SK-N-SH treated with all-trans-retinoic acid at 6 μM for 48 hours (cell line): Measurements from ENCODE around the gene LBH.

Experiments used
- ATAC-seq: fragments of 200-7000 bp; cut with Tn5 transposase; 3 replicates; pipeline ENCODE4 v1.9.1; 2020; ENCODE audit warnings: mild to moderate bottlenecking, moderate library complexity
- ARNTL ChIP-seq: fragments of 450-650 bp; formaldehyde crosslinking; IDR thresholded peaks from 2 replicates; pipeline ENCODE4 v1.5.0; 2020; ENCODE audit warnings: low read depth, mild to moderate bottlenecking, moderate library complexity, borderline replicate concordance
- CSDC2 ChIP-seq: fragments of 250-450 bp; sonication (Bioruptor Pico); IDR thresholded peaks from 2 replicates; pipeline ENCODE4 v1.5.0; 2020; ENCODE audit warnings: mild to moderate bottlenecking, moderate library complexity
- ESRRG ChIP-seq: fragments of 250-450 bp; sonication (Bioruptor Pico); IDR thresholded peaks from 2 replicates; pipeline ENCODE4 v1.6.1; 2021; ENCODE audit warnings: mild to moderate bottlenecking
- GLIS3 ChIP-seq: fragments of 250-450 bp; sonication (Bioruptor Pico); IDR thresholded peaks from 2 replicates; pipeline ENCODE4 v1.5.0; 2020; ENCODE audit warnings: mild to moderate bottlenecking, moderate library complexity
- ISL1 ChIP-seq: fragments of 250-450 bp; sonication (Bioruptor Pico); IDR thresholded peaks from 2 replicates; pipeline ENCODE4 v2.1.2; 2022; ENCODE audit warnings: mild to moderate bottlenecking, moderate library complexity
- OSR1 ChIP-seq: fragments of 250-450 bp; sonication (Bioruptor Pico); IDR thresholded peaks from 2 replicates; pipeline ENCODE4 v1.8.0; 2022; ENCODE audit warnings: moderate library complexity, mild to moderate bottlenecking, inconsistent platforms
- PATZ1 ChIP-seq: fragments of 250-450 bp; sonication (Bioruptor Pico); IDR thresholded peaks from 2 replicates; pipeline ENCODE4 v1.8.0; 2020; ENCODE audit warnings: mild to moderate bottlenecking, moderate library complexity, borderline replicate concordance
- POU6F1 ChIP-seq: fragments of 250-450 bp; sonication (Bioruptor Pico); IDR thresholded peaks from 2 replicates; pipeline ENCODE4 v1.8.0; 2021; ENCODE audit warnings: low read depth, mild to moderate bottlenecking, moderate library complexity, borderline replicate concordance
- PPARA ChIP-seq: fragments of 250-450 bp; sonication (Bioruptor Pico); IDR thresholded peaks from 2 replicates; pipeline ENCODE4 v1.5.0; 2020; ENCODE audit warnings: mild to moderate bottlenecking, borderline replicate concordance
- RARB ChIP-seq: fragments of 250-450 bp; sonication (Bioruptor Pico); IDR thresholded peaks from 2 replicates; pipeline ENCODE4 v1.8.0; 2021; ENCODE audit warnings: mild to moderate bottlenecking, moderate library complexity
- SNAI2 ChIP-seq: fragments of 250-450 bp; sonication (Bioruptor Pico); IDR thresholded peaks from 2 replicates; pipeline ENCODE4 v1.5.0; 2020; ENCODE audit warnings: mild to moderate bottlenecking, moderate library complexity
- TCF4 ChIP-seq: fragments of 250-450 bp; sonication (Bioruptor Pico); IDR thresholded peaks from 2 replicates; pipeline ENCODE4 v1.8.0; 2021; ENCODE audit warnings: mild to moderate bottlenecking, moderate library complexity, borderline replicate concordance
- TOX ChIP-seq: fragments of 250-450 bp; sonication (Bioruptor Pico); IDR thresholded peaks from 2 replicates; pipeline ENCODE4 v1.8.0; 2021; ENCODE audit warnings: mild to moderate bottlenecking, moderate library complexity, borderline replicate concordance
- ZFP3 ChIP-seq: fragments of 250-450 bp; sonication (Bioruptor Pico); IDR thresholded peaks from 2 replicates; pipeline ENCODE4 v1.5.0; 2020; ENCODE audit warnings: mild to moderate bottlenecking, moderate library complexity
- ZFP30 ChIP-seq: fragments of 450-650 bp; formaldehyde crosslinking; IDR thresholded peaks from 2 replicates; pipeline ENCODE4 v1.5.0; 2022; ENCODE audit warnings: mild to moderate bottlenecking, moderate library complexity
- ZNF565 ChIP-seq: fragments of 450-650 bp; formaldehyde crosslinking; conservative IDR thresholded peaks from 2 replicates; pipeline ENCODE4 v1.5.0; 2020; ENCODE audit warnings: low read depth, mild to moderate bottlenecking, moderate library complexity
- ZNF70 ChIP-seq: fragments of 450-650 bp; formaldehyde crosslinking; IDR thresholded peaks from 2 replicates; pipeline ENCODE4 v1.5.0; 2020; ENCODE audit warnings: mild to moderate bottlenecking, moderate library complexity
- ZNF8 ChIP-seq: fragments of 450-650 bp; formaldehyde crosslinking; IDR thresholded peaks from 2 replicates; pipeline ENCODE4 v1.5.0; 2020; ENCODE audit warnings: mild to moderate bottlenecking, moderate library complexity
- TF ChIP-seq, protein P1 (sequence below): fragments of 250-450 bp; sonication (Bioruptor Pico); IDR thresholded peaks from 2 replicates; pipeline ENCODE4 v1.5.1; 2021; ENCODE audit warnings: mild to moderate bottlenecking, moderate library complexity
- TF ChIP-seq, protein P2 (sequence below): fragments of 250-450 bp; sonication (Bioruptor Pico); IDR thresholded peaks from 2 replicates; pipeline ENCODE4 v1.5.0; 2020; ENCODE audit warnings: mild to moderate bottlenecking, moderate library complexity
- TF ChIP-seq, protein P3 (sequence below): fragments of 250-450 bp; sonication (Bioruptor Pico); IDR thresholded peaks from 2 replicates; pipeline ENCODE4 v1.5.1; 2020; ENCODE audit warnings: low read depth, mild to moderate bottlenecking, moderate library complexity

The LBH gene

GRCh38 chr2:30190637-30191036 lies 40.7 kb upstream of the LBH start:
- no peak for TF ChIP-seq OSR1 (CRISPR knock-in tag)
- TF ChIP-seq PATZ1: no peak
- TF ChIP-seq RARB (CRISPR knock-in tag): no peak
- TF ChIP-seq PPARA (CRISPR knock-in tag): no peak
- no peak for TF ChIP-seq ARNTL (CRISPR knock-in tag)
- TF ChIP-seq GLIS3 (CRISPR knock-in tag): no peak
- TF ChIP-seq TOX (CRISPR knock-in tag): no peak
- no peak for TF ChIP-seq ZNF565 (CRISPR knock-in tag)
- no peak for TF ChIP-seq POU6F1
- TF ChIP-seq, protein P1, sequence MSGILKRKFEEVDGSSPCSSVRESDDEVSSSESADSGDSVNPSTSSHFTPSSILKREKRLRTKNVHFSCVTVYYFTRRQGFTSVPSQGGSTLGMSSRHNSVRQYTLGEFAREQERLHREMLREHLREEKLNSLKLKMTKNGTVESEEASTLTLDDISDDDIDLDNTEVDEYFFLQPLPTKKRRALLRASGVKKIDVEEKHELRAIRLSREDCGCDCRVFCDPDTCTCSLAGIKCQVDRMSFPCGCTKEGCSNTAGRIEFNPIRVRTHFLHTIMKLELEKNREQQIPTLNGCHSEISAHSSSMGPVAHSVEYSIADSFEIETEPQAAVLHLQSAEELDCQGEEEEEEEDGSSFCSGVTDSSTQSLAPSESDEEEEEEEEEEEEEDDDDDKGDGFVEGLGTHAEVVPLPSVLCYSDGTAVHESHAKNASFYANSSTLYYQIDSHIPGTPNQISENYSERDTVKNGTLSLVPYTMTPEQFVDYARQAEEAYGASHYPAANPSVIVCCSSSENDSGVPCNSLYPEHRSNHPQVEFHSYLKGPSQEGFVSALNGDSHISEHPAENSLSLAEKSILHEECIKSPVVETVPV: no peak
- no peak for TF ChIP-seq SNAI2
- TF ChIP-seq ZFP3 (CRISPR knock-in tag): no peak
- TF ChIP-seq TCF4 (CRISPR knock-in tag): no peak
- TF ChIP-seq, protein P2, sequence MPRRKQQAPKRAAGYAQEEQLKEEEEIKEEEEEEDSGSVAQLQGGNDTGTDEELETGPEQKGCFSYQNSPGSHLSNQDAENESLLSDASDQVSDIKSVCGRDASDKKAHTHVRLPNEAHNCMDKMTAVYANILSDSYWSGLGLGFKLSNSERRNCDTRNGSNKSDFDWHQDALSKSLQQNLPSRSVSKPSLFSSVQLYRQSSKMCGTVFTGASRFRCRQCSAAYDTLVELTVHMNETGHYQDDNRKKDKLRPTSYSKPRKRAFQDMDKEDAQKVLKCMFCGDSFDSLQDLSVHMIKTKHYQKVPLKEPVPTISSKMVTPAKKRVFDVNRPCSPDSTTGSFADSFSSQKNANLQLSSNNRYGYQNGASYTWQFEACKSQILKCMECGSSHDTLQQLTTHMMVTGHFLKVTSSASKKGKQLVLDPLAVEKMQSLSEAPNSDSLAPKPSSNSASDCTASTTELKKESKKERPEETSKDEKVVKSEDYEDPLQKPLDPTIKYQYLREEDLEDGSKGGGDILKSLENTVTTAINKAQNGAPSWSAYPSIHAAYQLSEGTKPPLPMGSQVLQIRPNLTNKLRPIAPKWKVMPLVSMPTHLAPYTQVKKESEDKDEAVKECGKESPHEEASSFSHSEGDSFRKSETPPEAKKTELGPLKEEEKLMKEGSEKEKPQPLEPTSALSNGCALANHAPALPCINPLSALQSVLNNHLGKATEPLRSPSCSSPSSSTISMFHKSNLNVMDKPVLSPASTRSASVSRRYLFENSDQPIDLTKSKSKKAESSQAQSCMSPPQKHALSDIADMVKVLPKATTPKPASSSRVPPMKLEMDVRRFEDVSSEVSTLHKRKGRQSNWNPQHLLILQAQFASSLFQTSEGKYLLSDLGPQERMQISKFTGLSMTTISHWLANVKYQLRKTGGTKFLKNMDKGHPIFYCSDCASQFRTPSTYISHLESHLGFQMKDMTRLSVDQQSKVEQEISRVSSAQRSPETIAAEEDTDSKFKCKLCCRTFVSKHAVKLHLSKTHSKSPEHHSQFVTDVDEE (CRISPR knock-in tag): no peak
- no peak for TF ChIP-seq ISL1
- no peak for TF ChIP-seq CSDC2 (CRISPR knock-in tag)
- TF ChIP-seq, protein P3, sequence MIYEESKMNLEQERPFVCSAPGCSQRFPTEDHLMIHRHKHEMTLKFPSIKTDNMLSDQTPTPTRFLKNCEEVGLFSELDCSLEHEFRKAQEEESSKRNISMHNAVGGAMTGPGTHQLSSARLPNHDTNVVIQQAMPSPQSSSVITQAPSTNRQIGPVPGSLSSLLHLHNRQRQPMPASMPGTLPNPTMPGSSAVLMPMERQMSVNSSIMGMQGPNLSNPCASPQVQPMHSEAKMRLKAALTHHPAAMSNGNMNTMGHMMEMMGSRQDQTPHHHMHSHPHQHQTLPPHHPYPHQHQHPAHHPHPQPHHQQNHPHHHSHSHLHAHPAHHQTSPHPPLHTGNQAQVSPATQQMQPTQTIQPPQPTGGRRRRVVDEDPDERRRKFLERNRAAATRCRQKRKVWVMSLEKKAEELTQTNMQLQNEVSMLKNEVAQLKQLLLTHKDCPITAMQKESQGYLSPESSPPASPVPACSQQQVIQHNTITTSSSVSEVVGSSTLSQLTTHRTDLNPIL (CRISPR knock-in tag): no peak
- TF ChIP-seq ESRRG: no peak
- TF ChIP-seq ZFP30 (CRISPR knock-in tag): no peak
- no peak for ATAC-seq

- ATAC-seq: no peak
- no peak for TF ChIP-seq ZNF70 (CRISPR knock-in tag)
Observed at GRCh38 chr2:30191107-30191506, 40.2 kb upstream of the LBH start.

- ATAC-seq: no peak
Observed at GRCh38 chr2:30191819-30192271, 39.5 kb upstream of the LBH start.

More at GRCh38 chr2:30191819-30192271, 39.5 kb upstream of the LBH start:
- TF ChIP-seq ISL1: no peak
- TF ChIP-seq GLIS3 (CRISPR knock-in tag): no peak
- TF ChIP-seq ZNF70 (CRISPR knock-in tag): no peak
- no peak for TF ChIP-seq POU6F1
- no peak for TF ChIP-seq ZNF8
- no peak for TF ChIP-seq TOX (CRISPR knock-in tag)
- TF ChIP-seq ZFP30 (CRISPR knock-in tag): no peak
- TF ChIP-seq, protein P2 (CRISPR knock-in tag): no peak
